Measurements from ENCODE around the gene DDX39B.

- TF ChIP-seq EZH2 (IDR thresholded peaks at IDR 0.05; ENCODE audit: borderline replicate concordance) (no peak), CTCF (IDR thresholded peaks at IDR 0.05; ENCODE audit: poor library complexity) (no peak)
These were observed 28.2 kb upstream of the DDX39B start for GRCh38 chr6:31569861-31570536.

Data from hepatocyte (in vitro differentiated cells).